NCI-H128 (cell line): ENCODE measurements around the gene EPB41L4A.

Source experiments
- DNase-seq: peaks from one replicate; lab custom pipeline; 2025; ENCODE audit not compliant: unreplicated experiment; lab: John Stamatoyannopoulos, UW

EPB41L4A gene

GRCh38 chr5:112356178-112356956, 62.7 kb downstream of the EPB41L4A start:
- no peak for DNase-seq

- no peak for DNase-seq
Observed at GRCh38 chr5:112355058-112355685, 63.9 kb downstream of the EPB41L4A start.

GRCh38 chr5:112353678-112354077, 65.4 kb downstream of the EPB41L4A start:
- no peak for DNase-seq

- DNase-seq, result no peak
Observed at GRCh38 chr5:112351225-112351624, 67.9 kb downstream of the EPB41L4A start.

GRCh38 chr5:112350626-112351025, 68.5 kb downstream of the EPB41L4A start:
- no peak for DNase-seq

- DNase-seq, result no peak
Observed at GRCh38 chr5:112349371-112349770, 69.7 kb downstream of the EPB41L4A start.

- DNase-seq, result no peak
Observed at GRCh38 chr5:112348915-112349314, 70.2 kb downstream of the EPB41L4A start.

GRCh38 chr5:112348387-112348786, 70.7 kb downstream of the EPB41L4A start:
- no peak for DNase-seq

GRCh38 chr5:112346411-112347044, 72.5 kb downstream of the EPB41L4A start:
- DNase-seq, result no peak

GRCh38 chr5:112344540-112344939, 74.5 kb downstream of the EPB41L4A start:
- no peak for DNase-seq

GRCh38 chr5:112342389-112342788, 76.7 kb downstream of the EPB41L4A start:
- DNase-seq, result no peak

GRCh38 chr5:112339761-112340160, 79.3 kb downstream of the EPB41L4A start:
- DNase-seq, result no peak

- no peak for DNase-seq
Observed at GRCh38 chr5:112338681-112339337, 80.3 kb downstream of the EPB41L4A start.

GRCh38 chr5:112333331-112333781, 85.7 kb downstream of the EPB41L4A start:
- no peak for DNase-seq

GRCh38 chr5:112331892-112332291, 87.2 kb downstream of the EPB41L4A start:
- no peak for DNase-seq

- no peak for DNase-seq
Observed at GRCh38 chr5:112329419-112330090, 89.5 kb downstream of the EPB41L4A start.

- no peak for DNase-seq
Observed at GRCh38 chr5:112323166-112323565, 95.9 kb downstream of the EPB41L4A start.

- no peak for DNase-seq
Observed at GRCh38 chr5:112320408-112320807, 98.7 kb downstream of the EPB41L4A start.

- no peak for DNase-seq
Observed at GRCh38 chr5:112318346-112318745, 100.7 kb downstream of the EPB41L4A start.

GRCh38 chr5:112317866-112318265, 101.2 kb downstream of the EPB41L4A start:
- DNase-seq, result no peak

GRCh38 chr5:112316731-112317130, 102.3 kb downstream of the EPB41L4A start:
- DNase-seq, result no peak
